NCI-H1694 treated with DMSO at 0.1 percent for 48 hours (cell line): ENCODE data around the gene EIF4G1.

Experiments used
- DNase-seq: peaks from one replicate; lab custom pipeline; 2025; lab: John Stamatoyannopoulos, UW

EIF4G1 gene

GRCh38 chr3:184305577-184305976, 8.8 kb upstream of the EIF4G1 start:
- no peak for DNase-seq

- DNase-seq: no peak
These were observed 7.9 kb upstream of the EIF4G1 start for GRCh38 chr3:184306341-184306972.

- DNase-seq: no peak
These were observed 6.5 kb upstream of the EIF4G1 start for GRCh38 chr3:184307915-184308314.

GRCh38 chr3:184308744-184309143, 5.7 kb upstream of the EIF4G1 start:
- no peak for DNase-seq

GRCh38 chr3:184311633-184312032, 2.8 kb upstream of the EIF4G1 start:
- DNase-seq: no peak

GRCh38 chr3:184314700-184315542, 515 bp downstream of the EIF4G1 start:
- no peak for DNase-seq

GRCh38 chr3:184315543-184315867, 1.1 kb downstream of the EIF4G1 start:
- no peak for DNase-seq

- no peak for DNase-seq
These were observed 1.7 kb downstream of the EIF4G1 start for GRCh38 chr3:184315871-184316661.

- DNase-seq: no peak
These were observed 2.4 kb downstream of the EIF4G1 start for GRCh38 chr3:184316792-184317191.

GRCh38 chr3:184317201-184317600, 2.8 kb downstream of the EIF4G1 start:
- DNase-seq: no peak

- peak; percentile 69 for DNase-seq
These were observed 5.7 kb downstream of the EIF4G1 start for GRCh38 chr3:184320104-184320445.

GRCh38 chr3:184321666-184322065, 7.3 kb downstream of the EIF4G1 start:
- no peak for DNase-seq

GRCh38 chr3:184322731-184323487, 8.5 kb downstream of the EIF4G1 start:
- no peak for DNase-seq

GRCh38 chr3:184323696-184324095, 9.3 kb downstream of the EIF4G1 start:
- DNase-seq: no peak

- no peak for DNase-seq
These were observed 10.9 kb downstream of the EIF4G1 start for GRCh38 chr3:184325269-184325668.

GRCh38 chr3:184325715-184326369, 11.4 kb downstream of the EIF4G1 start:
- no peak for DNase-seq

- DNase-seq: no peak
These were observed 12.8 kb downstream of the EIF4G1 start for GRCh38 chr3:184327171-184327570.

- no peak for DNase-seq
These were observed 14.1 kb downstream of the EIF4G1 start for GRCh38 chr3:184328516-184328915.

- DNase-seq: no peak
These were observed 18.1 kb downstream of the EIF4G1 start for GRCh38 chr3:184332370-184333090.

- DNase-seq: no peak
These were observed 18.8 kb downstream of the EIF4G1 start for GRCh38 chr3:184333190-184333589.

- no peak for DNase-seq
These were observed 19.3 kb downstream of the EIF4G1 start for GRCh38 chr3:184333700-184334099.
